ENCODE data around the gene LDLRAD3. TPM values are rescaled to one million over a fixed set of nuclear protein-coding genes. Genes with fewer than 3 reads are reported as not detected.

The LDLRAD3 gene
- total RNA-seq, 2 experiments from 2014 or later = 0.10 to 0.22 TPM

DNA sequence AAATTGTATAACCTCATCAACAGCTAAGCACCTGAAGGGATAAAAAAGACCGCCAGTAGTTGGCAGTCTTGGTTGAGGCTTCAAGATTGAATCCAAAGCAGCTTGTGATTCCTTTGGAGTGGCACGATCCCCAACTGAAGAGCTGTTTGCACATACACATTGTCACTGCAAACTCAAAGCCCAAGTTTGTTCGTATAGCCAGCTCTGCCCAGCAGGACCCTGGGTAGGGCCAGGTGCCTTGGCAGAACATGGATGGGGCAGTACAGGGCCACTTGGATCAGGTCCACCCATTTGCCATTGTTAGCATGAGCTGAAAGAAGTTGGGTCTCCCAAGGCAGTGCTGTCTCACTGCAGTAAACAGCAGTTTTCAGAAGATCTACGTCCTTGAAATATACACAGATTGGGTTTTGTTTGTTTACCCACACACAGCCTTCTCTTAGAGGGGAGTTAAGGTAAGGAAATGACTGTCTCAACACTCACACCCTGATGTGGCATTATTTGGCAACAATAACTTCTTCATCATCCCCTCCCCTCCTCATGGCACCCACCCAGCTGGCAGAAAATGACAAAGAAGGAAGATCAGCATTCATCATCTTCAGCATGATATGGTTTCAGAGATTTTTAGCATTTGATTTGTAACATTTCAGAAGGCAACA lies 212.4 kb downstream of the LDLRAD3 start:
- Mint-ChIP-seq H3K27me3 (peaks cover 2% of the 10 kb centered on the region), H3K36me3 (no peaks in the 10 kb centered on the region), H3K4me3 (no peak overlapping the region), H3K27ac (no peak overlapping the region), H3K4me1 (ENCODE audit: low read depth) (no peaks in the 10 kb centered on the region), H3K9me3 (no peaks in the 10 kb centered on the region)
- no peak for DNase-seq
- ChIA-PET CTCF (interaction anchor here (0.5 kb wide), 1 partner anchor 29 kb away, joined by 3 read pairs; no protein-coding TSS in a partner anchor), POLR2A (no interaction called here)
- intact Hi-C loops (cut with micrococcal nuclease) = loop anchor here (10.0 kb wide), 1 partner anchor 331 kb away; no protein-coding TSS in a partner anchor

DNA sequence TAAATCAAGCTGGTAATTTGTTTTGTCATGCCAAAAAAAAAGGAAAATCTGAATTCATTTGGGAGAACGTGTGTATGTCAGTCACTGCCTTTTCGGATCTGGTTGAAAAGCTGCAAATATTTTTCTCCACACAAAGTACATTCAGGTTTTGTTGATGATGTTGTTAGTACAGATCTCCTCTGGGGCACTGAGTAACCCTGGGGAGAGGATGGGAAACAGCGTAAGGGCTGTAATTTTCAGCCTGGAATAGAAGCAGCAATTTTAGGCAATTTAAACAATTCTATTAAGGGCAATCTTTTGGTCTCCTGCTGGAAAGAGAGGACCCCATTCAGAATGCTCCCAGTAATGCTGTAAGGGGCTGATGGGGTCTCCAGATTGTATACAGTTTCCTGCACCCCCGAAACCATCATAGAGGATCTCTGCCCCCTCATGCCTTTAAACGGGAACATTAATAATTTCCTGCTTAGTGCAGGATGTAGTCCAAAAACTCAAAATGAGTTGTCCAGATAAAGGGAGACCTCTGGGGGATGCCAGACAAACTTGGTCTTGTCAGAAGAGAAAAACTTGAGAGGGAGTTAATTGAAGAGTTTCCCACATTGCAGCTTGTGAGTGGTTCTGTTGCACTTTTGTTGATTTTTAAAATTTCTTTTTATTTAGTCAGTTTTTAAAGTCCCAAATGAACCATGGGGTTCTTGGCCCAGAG lies 213.1 kb downstream of the LDLRAD3 start:
- H3K36me3 Mint-ChIP-seq = no peaks in the 10 kb centered on the region
- intact Hi-C loops (cut with micrococcal nuclease) = loop anchor here (10.0 kb wide), 1 partner anchor 332 kb away; no protein-coding TSS in a partner anchor
- ChIA-PET CTCF (interaction anchor here (0.5 kb wide), 1 partner anchor 28 kb away, joined by 3 read pairs; no protein-coding TSS in a partner anchor), POLR2A (no interaction called here)
- no peaks in the 10 kb centered on the region for H3K4me1 Mint-ChIP-seq (ENCODE audit: low read depth)
- no peak overlapping the region for H3K27ac Mint-ChIP-seq
- no peak for DNase-seq
- peaks cover 2% of the 10 kb centered on the region for H3K27me3 Mint-ChIP-seq
- H3K4me3 Mint-ChIP-seq = no peak overlapping the region
- H3K9me3 Mint-ChIP-seq = no peaks in the 10 kb centered on the region

DNA sequence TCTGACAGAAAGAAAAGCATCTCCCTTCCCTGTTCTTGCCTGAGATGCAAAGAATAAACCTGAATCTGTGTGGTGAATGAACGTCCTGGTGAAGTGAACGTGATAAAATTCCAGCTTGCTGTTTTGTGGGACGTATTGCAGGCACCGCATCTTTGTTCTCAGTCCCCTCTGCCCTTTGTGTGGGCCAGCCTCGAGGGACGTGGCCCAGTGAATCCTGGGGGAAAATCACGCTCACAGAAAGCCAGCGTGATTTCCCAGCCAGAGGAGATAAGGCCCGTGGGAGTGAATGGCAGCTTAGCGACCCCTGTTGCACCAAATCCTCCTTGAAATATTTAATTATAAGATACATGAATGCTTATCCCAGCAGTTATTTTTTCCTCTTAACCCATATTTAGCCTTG lies 216.2 kb downstream of the LDLRAD3 start:
- DNase-seq = no peak
- no peaks in the 10 kb centered on the region for H3K36me3 Mint-ChIP-seq
- H3K27me3 Mint-ChIP-seq = peaks cover 4% of the 10 kb centered on the region
- ChIA-PET POLR2A (no interaction called here), CTCF (interaction anchor here (0.7 kb wide), 1 partner anchor 213 kb away, joined by 3 read pairs; no protein-coding TSS in a partner anchor)
- H3K27ac Mint-ChIP-seq = no peak overlapping the region
- H3K4me1 Mint-ChIP-seq (ENCODE audit: low read depth) = no peaks in the 10 kb centered on the region
- H3K4me3 Mint-ChIP-seq = no peak overlapping the region
- H3K9me3 Mint-ChIP-seq = no peaks in the 10 kb centered on the region
- intact Hi-C loops (cut with micrococcal nuclease) = no loop called here

- H3K27me3 Mint-ChIP-seq = peaks cover 2% of the 10 kb centered on the region
- intact Hi-C loops (cut with micrococcal nuclease) = no loop called here
Observed at GRCh38 chr11:36161572-36161971, 217.7 kb downstream of the LDLRAD3 start.

DNA sequence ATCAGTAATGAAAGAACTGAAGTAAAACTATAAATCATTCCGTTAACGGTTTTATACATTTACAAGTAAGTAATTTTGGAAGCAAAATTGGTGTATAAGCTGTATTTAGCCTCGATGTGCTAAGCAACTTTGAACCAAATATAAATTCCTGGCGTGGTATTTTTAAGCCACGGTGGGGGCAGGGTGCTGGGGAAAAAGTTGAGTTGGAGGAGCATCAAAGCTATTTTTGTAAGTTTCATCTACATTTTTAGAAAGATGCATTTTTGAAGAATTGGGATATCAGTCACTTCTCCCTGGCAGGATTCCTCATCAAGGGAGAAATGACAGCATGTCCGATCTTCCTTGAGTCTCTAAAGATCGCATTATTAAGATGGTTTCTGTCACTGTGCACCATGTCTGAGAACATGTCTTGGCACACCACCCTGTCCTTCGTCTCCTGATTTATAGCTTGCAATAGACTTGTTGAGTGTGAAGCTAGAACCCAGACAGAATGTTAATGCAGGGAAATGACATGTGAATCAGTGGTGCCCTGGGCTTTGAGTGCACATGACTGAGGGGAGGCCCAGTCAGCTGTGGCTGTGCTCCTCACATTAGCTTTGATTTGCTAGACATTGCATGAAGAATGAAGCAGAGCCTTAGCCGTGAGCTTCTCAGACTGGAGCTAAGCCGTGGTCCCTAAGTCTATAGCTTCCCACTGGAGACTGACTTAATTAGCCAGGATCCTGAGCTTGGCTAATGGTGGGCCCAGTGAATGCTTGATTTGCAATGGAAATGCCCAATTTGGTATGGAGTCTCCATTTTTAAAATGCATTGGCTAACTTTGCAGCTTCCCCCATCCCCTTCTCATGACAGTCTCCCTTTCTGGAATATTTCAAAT lies 218.4 kb downstream of the LDLRAD3 start:
- H3K4me3 Mint-ChIP-seq = no peak overlapping the region
- no peaks in the 10 kb centered on the region for H3K9me3 Mint-ChIP-seq
- POLR2A ChIA-PET = no interaction called here
- CTCF ChIA-PET = no interaction called here
- no peaks in the 10 kb centered on the region for H3K4me1 Mint-ChIP-seq (ENCODE audit: low read depth)
- no peak overlapping the region for H3K27ac Mint-ChIP-seq
- intact Hi-C loops (cut with micrococcal nuclease) = no loop called here
- H3K36me3 Mint-ChIP-seq = no peaks in the 10 kb centered on the region
- DNase-seq = no peak
- H3K27me3 Mint-ChIP-seq = peaks cover 2% of the 10 kb centered on the region

More at GRCh38 chr11:36161572-36161971, 217.7 kb downstream of the LDLRAD3 start:
- no peak for DNase-seq
- Mint-ChIP-seq H3K27ac (no peak overlapping the region), H3K4me3 (no peak overlapping the region), H3K9me3 (no peaks in the 10 kb centered on the region), H3K36me3 (no peaks in the 10 kb centered on the region), H3K4me1 (ENCODE audit: low read depth) (no peaks in the 10 kb centered on the region)
- POLR2A ChIA-PET = no interaction called here
- CTCF ChIA-PET = no interaction called here

DNA sequence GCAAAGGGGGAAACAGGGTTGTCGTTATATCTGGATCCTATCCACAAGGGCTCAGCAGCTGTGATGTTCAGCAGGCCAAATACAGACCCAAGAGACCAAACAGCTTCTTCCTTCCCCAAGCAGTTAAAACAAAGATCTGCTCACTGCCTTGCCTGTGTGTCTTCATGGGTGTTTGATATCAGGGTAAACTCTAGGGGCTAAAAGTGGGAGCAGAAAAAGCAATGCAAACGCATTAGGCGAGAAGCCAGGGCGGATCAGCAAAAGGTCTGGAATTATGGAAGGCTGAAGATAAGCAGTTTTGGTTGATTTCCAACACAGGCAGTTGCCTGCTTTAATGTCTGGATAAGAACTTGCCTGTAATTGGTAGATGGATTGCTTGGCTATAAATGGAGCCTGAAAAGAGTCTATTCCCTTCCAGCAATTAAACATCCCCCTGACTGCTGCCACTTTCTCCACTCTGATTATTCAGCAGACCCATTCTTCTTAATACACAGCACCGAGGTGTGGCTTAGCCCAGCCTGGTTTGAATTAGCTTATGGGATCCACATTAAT lies 219.1 kb downstream of the LDLRAD3 start:
- no peak for DNase-seq
- Mint-ChIP-seq H3K4me1 (ENCODE audit: low read depth) (no peaks in the 10 kb centered on the region), H3K9me3 (no peaks in the 10 kb centered on the region), H3K27me3 (peaks cover 2% of the 10 kb centered on the region), H3K4me3 (no peak overlapping the region), H3K36me3 (no peaks in the 10 kb centered on the region), H3K27ac (no peak overlapping the region)
- ChIA-PET CTCF (no interaction called here), POLR2A (no interaction called here)
- intact Hi-C loops (cut with micrococcal nuclease) = no loop called here

DNA sequence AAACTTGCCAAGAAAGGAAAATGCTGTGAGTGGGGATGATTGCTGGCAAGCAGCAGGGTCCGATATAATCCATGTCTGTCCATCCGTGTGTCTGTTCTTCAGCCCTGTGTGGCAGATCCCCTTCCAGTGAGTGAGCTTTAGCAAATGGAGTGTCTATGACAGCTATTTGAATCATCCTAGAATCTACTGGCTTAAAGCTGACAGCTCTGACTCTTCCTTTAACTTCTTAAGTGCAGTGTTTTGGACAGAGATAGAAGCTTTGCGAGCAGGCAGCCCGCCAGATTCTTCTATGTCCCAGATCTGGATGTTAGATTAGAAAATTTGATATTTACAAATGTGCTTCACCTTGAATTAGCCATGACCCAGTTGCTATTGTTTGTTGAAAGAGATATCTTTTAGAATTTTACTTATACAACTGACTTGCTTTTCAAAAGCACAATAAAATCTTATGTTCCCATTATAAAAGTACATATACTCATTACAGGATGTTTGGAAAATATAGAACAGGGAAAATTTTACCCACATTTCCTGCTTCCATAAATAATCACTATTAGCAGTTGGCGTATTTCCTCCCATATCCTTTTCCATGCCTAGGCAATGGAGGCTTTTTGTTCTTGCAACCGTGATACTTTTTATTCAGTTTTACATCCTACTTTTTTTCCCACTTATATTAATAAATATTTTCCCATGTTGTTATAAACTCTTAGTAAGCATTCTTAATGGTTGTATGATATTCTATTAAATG lies 220.8 kb downstream of the LDLRAD3 start:
- Mint-ChIP-seq H3K4me3 (no peak overlapping the region), H3K27ac (no peak overlapping the region), H3K4me1 (ENCODE audit: low read depth) (no peaks in the 10 kb centered on the region), H3K27me3 (peaks cover 2% of the 10 kb centered on the region), H3K36me3 (no peaks in the 10 kb centered on the region), H3K9me3 (no peaks in the 10 kb centered on the region)
- POLR2A ChIA-PET = no interaction called here
- DNase-seq = no peak
- CTCF ChIA-PET = no interaction called here
- intact Hi-C loops (cut with micrococcal nuclease) = no loop called here

DNA sequence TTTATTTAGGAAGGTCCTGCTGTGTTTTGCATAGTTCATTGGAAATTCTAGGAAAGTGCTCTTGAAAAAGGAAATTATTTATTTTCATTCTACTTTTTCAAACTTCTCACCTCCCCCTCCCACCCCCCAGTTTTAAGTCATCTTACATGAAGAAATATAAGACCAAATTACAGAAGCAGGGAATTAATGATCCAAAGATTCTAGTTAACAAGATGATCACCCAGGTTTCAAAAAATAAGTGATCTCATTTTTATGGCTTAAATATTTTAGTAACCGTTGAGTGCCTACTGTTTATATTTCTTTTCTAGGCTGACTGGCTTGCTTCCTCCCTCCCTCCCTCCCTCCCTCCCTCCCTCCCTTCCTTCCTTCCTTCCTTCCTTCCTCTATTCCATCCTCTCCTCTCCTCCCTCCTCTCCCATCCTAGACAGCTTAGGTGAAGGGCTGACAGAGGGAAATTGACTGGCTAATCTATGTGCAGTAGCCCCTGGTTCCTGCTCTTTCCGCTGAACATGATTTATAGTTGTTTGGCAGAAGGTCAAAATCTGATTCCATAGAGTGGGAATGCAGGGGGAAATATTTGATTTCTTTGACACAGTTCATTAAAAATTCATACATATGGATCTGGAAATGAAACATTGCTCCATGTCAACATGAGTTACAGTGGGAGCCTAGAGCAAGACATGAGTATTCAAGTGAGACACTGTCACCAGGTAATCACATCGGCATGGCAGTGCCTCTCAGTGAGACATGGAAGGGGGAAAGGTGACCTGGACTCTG lies 221.9 kb downstream of the LDLRAD3 start:
- H3K27ac Mint-ChIP-seq = no peak overlapping the region

DNA sequence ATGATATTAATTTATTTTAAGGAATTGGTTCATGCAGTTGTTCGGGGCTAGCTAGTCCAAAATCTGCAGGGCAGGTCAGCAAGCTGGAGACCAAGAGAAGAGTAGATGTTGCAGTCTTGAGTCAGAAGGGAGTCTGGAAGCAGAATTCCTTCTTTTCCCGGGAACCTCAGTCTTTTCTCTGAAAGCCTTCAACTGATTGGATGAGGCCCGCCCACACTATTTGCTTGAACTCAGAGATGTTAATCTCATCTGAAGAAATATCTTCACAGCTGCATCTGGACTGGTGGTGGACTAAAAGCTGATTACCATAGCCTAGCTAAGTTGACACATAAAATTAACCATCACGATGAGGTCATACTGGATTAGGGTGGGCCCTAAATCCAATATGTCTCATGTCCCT lies 223.2 kb downstream of the LDLRAD3 start:
- CTCF ChIA-PET = no interaction called here
- Mint-ChIP-seq H3K4me3 (no peak overlapping the region), H3K27me3 (peaks cover 4% of the 10 kb centered on the region), H3K36me3 (no peaks in the 10 kb centered on the region), H3K4me1 (ENCODE audit: low read depth) (no peaks in the 10 kb centered on the region), H3K9me3 (no peaks in the 10 kb centered on the region), H3K27ac (no peak overlapping the region)
- DNase-seq = no peak
- POLR2A ChIA-PET = no interaction called here
- intact Hi-C loops (cut with micrococcal nuclease) = no loop called here

More for the DNA sequence above, 221.9 kb downstream of the LDLRAD3 start:
- no peak overlapping the region for H3K4me3 Mint-ChIP-seq
- no peaks in the 10 kb centered on the region for H3K4me1 Mint-ChIP-seq (ENCODE audit: low read depth)
- H3K9me3 Mint-ChIP-seq = no peaks in the 10 kb centered on the region
- intact Hi-C loops (cut with micrococcal nuclease) = no loop called here
- POLR2A ChIA-PET = no interaction called here
- no peak for DNase-seq
- CTCF ChIA-PET = no interaction called here
- H3K27me3 Mint-ChIP-seq = peaks cover 2% of the 10 kb centered on the region
- no peaks in the 10 kb centered on the region for H3K36me3 Mint-ChIP-seq

- intact Hi-C loops (cut with micrococcal nuclease) = no loop called here
- peaks cover 4% of the 10 kb centered on the region for H3K27me3 Mint-ChIP-seq
- no peak overlapping the region for H3K4me3 Mint-ChIP-seq
- no peak overlapping the region for H3K27ac Mint-ChIP-seq
- H3K9me3 Mint-ChIP-seq = no peaks in the 10 kb centered on the region
- no peaks in the 10 kb centered on the region for H3K36me3 Mint-ChIP-seq
- ChIA-PET CTCF (no interaction called here), POLR2A (no interaction called here)
- no peak for DNase-seq
- H3K4me1 Mint-ChIP-seq (ENCODE audit: low read depth) = no peaks in the 10 kb centered on the region
Observed at GRCh38 chr11:36167729-36168128, 223.9 kb downstream of the LDLRAD3 start.

DNA sequence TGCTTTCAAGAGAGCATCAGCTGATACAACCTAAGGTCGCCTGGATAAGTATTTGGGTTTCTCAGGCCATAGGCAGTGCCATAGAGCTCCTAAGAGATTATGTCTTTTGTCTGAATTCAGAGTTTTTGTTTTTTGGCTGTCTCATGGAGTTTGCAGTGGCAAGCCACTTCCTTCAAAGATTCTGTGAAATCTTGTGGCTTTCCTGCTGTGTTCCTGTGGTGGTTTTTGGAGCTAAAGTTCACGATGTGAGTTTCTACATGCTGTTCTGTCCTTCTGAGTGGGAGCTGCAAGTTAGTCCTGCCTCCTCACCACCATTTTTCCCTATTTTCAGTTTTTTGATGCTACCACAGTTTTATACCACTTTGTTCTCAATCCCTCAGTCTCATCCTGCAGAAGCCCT lies 234.0 kb downstream of the LDLRAD3 start:
- H3K27ac Mint-ChIP-seq = no peak overlapping the region
- ChIA-PET POLR2A (no interaction called here), CTCF (no interaction called here)
- H3K4me1 Mint-ChIP-seq (ENCODE audit: low read depth) = no peaks in the 10 kb centered on the region
- H3K9me3 Mint-ChIP-seq = no peaks in the 10 kb centered on the region
- peaks cover 21% of the 10 kb centered on the region for H3K27me3 Mint-ChIP-seq
- no peak for DNase-seq
- H3K4me3 Mint-ChIP-seq = no peak overlapping the region
- no peaks in the 10 kb centered on the region for H3K36me3 Mint-ChIP-seq
- intact Hi-C loops (cut with micrococcal nuclease) = no loop called here

Data from activated CD4-positive, alpha-beta memory T cell treated with anti-CD3 and anti-CD28 coated beads for 36 hours (primary cell).